ENCODE results near the gene CLMN. TPM values are rescaled to one million over a fixed set of nuclear protein-coding genes. Genes with fewer than 3 reads are reported as not detected.

Gene CLMN
- total and polyA plus RNA-seq, 10 of the 15 experiments (the other 5 are each of a cell fraction or from before 2014, with no cell fraction given) = 7.8 to 49.3 (median 18.5) TPM

DNA sequence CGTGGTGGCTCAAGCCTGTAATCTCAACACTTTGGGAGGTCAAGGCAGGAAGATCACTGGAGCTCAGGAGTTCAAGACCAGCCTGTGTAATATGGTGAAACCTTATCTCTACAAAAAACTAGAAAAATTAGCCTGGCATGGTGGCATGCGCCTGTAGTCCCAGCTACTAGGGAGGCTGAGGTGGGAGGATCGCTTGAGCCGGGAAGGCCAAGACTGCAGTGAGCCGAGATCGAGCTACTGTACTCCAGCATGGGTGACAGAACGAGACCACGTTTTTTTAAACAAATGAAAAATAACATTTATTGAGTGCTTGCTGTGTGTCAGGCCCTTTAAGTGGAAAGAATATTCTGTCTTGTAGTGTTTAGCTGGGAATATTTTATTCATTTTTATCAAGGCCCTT, 26.6 kb upstream of the CLMN start:
- Histone ChIP-seq H3K9ac (ENCODE audit: control insufficient read depth, insufficient read depth, low read length) (no peak overlapping the region), H3K27ac (ENCODE audit: control insufficient read depth, insufficient read depth) (no peak overlapping the region), H3K4me2 (ENCODE audit: control insufficient read depth, insufficient read depth) (no peak overlapping the region), H3K4me1 (ENCODE audit: control insufficient read depth, insufficient read depth, low read length) (no peaks in the 10 kb centered on the region), H3K4me3 (no peak overlapping the region), H2AFZ (ENCODE audit: control insufficient read depth, low read depth, low read length) (no peak overlapping the region), H4K20me1 (ENCODE audit: control insufficient read depth, insufficient read depth) (no peaks in the 10 kb centered on the region), H3K79me2 (ENCODE audit: control insufficient read depth, insufficient read depth, low read length) (no peaks in the 10 kb centered on the region), H3K36me3 (ENCODE audit: control insufficient read depth in 2 of 2, insufficient read depth in 2 of 2, low read length in 1 of 2) (no peaks in the 10 kb centered on the region), H3K9me3 (replicated peaks; ENCODE audit: control insufficient read depth, insufficient read depth, low read length) (no peaks in the 10 kb centered on the region; the same call in 2 of the 3 replicates), H3K27me3 (replicated peaks in 1 of 2; ENCODE audit: control insufficient read depth in 2 of 2, insufficient read depth in 2 of 2, low read length in 1 of 2) (no peaks in the 10 kb centered on the region; a peak in 1 of 4 replicates)
- POLR2A ChIA-PET = no interaction called here
- ATAC-seq (no peak), FAIRE-seq (no peak), DNase-seq (ENCODE audit: low read depth, low spot score) (no peak)
- no TSS peak for BruUV-seq (replicated peaks)
- RAD21 ChIA-PET (ENCODE audit: unreplicated experiment) = no interaction called here
- WGBS (ENCODE audit: insufficient coverage, insufficient replicate concordance, low lambda C conversion rate, missing lambda C conversion rate) = 56% methylated on average over 8 of the region's 8 CpGs
- SMC1A ChIA-PET (ENCODE audit: uncharacterized antibody, unreplicated experiment) = interaction anchor here (0.7 to 1.3 kb wide), 2 partner anchors 15 to 1182 kb away, joined by 3 to 4 read pairs; no protein-coding TSS in a partner anchor
- in situ Hi-C loops (cut with MboI) (no loop called here), intact Hi-C loops (cut with micrococcal nuclease; ENCODE audit: unreplicated experiment) (no loop called here)
- CTCF ChIA-PET = interaction anchor here (1.0 to 1.2 kb wide), 2 partner anchors 10 to 16 kb away, joined by 3 read pairs; no protein-coding TSS in a partner anchor
- TF ChIP-seq, protein P1, sequence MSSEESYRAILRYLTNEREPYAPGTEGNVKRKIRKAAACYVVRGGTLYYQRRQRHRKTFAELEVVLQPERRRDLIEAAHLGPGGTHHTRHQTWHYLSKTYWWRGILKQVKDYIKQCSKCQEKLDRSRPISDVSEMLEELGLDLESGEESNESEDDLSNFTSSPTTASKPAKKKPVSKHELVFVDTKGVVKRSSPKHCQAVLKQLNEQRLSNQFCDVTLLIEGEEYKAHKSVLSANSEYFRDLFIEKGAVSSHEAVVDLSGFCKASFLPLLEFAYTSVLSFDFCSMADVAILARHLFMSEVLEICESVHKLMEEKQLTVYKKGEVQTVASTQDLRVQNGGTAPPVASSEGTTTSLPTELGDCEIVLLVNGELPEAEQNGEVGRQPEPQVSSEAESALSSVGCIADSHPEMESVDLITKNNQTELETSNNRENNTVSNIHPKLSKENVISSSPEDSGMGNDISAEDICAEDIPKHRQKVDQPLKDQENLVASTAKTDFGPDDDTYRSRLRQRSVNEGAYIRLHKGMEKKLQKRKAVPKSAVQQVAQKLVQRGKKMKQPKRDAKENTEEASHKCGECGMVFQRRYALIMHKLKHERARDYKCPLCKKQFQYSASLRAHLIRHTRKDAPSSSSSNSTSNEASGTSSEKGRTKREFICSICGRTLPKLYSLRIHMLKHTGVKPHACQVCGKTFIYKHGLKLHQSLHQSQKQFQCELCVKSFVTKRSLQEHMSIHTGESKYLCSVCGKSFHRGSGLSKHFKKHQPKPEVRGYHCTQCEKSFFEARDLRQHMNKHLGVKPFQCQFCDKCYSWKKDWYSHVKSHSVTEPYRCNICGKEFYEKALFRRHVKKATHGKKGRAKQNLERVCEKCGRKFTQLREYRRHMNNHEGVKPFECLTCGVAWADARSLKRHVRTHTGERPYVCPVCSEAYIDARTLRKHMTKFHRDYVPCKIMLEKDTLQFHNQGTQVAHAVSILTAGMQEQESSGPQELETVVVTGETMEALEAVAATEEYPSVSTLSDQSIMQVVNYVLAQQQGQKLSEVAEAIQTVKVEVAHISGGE (CRISPR knock-in tag; IDR thresholded peaks at IDR 0.05) = no peak
- TF ChIP-seq EZH2 (IDR thresholded peaks at IDR 0.05; ENCODE audit: borderline replicate concordance, control insufficient read depth, low read depth, low read length) (no peak), RFX5 (IDR thresholded peaks at IDR 0.05; ENCODE audit: low read depth, low read length) (no peak), ATF7 (IDR thresholded peaks at IDR 0.05; ENCODE audit: low read depth) (no peak), EGR1 (IDR thresholded peaks at IDR 0.05; ENCODE audit: borderline replicate concordance in 1 of 2, low read depth in 2 of 2, low read length in 2 of 2) (no peak), PAX5 (IDR thresholded peaks at IDR 0.05; ENCODE audit: borderline replicate concordance, low read depth, low read length) (no peak), POU2F2 (IDR thresholded peaks at IDR 0.05; ENCODE audit: borderline replicate concordance, low read depth, low read length) (no peak), SIN3A (IDR thresholded peaks at IDR 0.05; ENCODE audit: low read depth, low read length) (no peak), MYC (IDR thresholded peaks at IDR 0.05; ENCODE audit: insufficient read depth, insufficient read length, insufficient replicate concordance, low read length, severe bottlenecking) (no peak), LARP7 (IDR thresholded peaks at IDR 0.05) (no peak), EED (IDR thresholded peaks at IDR 0.05; ENCODE audit: low read depth) (no peak)
- TF ChIP-seq, protein P2, sequence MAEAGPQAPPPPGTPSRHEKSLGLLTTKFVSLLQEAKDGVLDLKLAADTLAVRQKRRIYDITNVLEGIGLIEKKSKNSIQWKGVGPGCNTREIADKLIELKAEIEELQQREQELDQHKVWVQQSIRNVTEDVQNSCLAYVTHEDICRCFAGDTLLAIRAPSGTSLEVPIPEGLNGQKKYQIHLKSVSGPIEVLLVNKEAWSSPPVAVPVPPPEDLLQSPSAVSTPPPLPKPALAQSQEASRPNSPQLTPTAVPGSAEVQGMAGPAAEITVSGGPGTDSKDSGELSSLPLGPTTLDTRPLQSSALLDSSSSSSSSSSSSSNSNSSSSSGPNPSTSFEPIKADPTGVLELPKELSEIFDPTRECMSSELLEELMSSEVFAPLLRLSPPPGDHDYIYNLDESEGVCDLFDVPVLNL (IDR thresholded peaks at IDR 0.05; ENCODE audit: low read depth, low read length) = no peak
- TF ChIP-seq, protein P3, sequence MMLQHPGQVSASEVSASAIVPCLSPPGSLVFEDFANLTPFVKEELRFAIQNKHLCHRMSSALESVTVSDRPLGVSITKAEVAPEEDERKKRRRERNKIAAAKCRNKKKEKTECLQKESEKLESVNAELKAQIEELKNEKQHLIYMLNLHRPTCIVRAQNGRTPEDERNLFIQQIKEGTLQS (IDR thresholded peaks at IDR 0.05; ENCODE audit: borderline replicate concordance, extremely low read depth, low read depth, low read length) = no peak
- TF ChIP-seq, protein P4, sequence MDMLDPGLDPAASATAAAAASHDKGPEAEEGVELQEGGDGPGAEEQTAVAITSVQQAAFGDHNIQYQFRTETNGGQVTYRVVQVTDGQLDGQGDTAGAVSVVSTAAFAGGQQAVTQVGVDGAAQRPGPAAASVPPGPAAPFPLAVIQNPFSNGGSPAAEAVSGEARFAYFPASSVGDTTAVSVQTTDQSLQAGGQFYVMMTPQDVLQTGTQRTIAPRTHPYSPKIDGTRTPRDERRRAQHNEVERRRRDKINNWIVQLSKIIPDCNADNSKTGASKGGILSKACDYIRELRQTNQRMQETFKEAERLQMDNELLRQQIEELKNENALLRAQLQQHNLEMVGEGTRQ (IDR thresholded peaks at IDR 0.05; ENCODE audit: borderline replicate concordance, low read depth, low read length) = no peak
- TF ChIP-seq, protein P5, sequence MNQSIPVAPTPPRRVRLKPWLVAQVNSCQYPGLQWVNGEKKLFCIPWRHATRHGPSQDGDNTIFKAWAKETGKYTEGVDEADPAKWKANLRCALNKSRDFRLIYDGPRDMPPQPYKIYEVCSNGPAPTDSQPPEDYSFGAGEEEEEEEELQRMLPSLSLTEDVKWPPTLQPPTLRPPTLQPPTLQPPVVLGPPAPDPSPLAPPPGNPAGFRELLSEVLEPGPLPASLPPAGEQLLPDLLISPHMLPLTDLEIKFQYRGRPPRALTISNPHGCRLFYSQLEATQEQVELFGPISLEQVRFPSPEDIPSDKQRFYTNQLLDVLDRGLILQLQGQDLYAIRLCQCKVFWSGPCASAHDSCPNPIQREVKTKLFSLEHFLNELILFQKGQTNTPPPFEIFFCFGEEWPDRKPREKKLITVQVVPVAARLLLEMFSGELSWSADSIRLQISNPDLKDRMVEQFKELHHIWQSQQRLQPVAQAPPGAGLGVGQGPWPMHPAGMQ (IDR thresholded peaks at IDR 0.05; ENCODE audit: borderline replicate concordance) = no peak

Measured in GM12878 (cell line).